H1 (cell line): ENCODE results near the gene ARTN. TPM values are rescaled to one million over a fixed set of nuclear protein-coding genes. Genes with fewer than 3 reads are reported as not detected.

ENCODE experiments used
- CTCF ChIA-PET: fragments of 300-600 bp; sonication (Branson Sonifier 250); formaldehyde crosslinking; loops from one replicate; lab custom pipeline; 2021; ENCODE audit not compliant: partially characterized antibody; lab: Charles Lee
- POLR2A ChIA-PET: fragments of 300-600 bp; sonication (Branson Sonifier 250); formaldehyde crosslinking; loops from one replicate; lab custom pipeline; 2021; ENCODE audit warnings: inconsistent platforms; ENCODE audit not compliant: partially characterized antibody; lab: Charles Lee
- DNase-seq, 2 experiments: peaks; one replicate each; pipeline versions ENCODE4 v3.0.0 to v3.0.0-alpha.2; 2010 to 2022; ENCODE audit warnings: low spot score in 2 of 2, low read depth in 1 of 2, mixed read lengths in 1 of 2
- FAIRE-seq: peaks from 2 replicates; lab custom pipeline; 2011; peaks lifted over from hg19 to GRCh38; lab: Jason Lieb, UNC
- H2AFZ ChIP-seq: 2 replicates; pipeline ENCODE4 v1.8.1; 2012; ENCODE audit warnings: low read length, inconsistent platforms
- H2AK5ac ChIP-seq: 2 replicates; pipeline ENCODE4 v1.6.1; 2013; ENCODE audit warnings: low read depth, low read length
- H2BK120ac ChIP-seq: replicated peaks from 2 replicates; pipeline ENCODE3; 2013; ENCODE audit warnings: low read depth, low read length, inconsistent platforms
- H2BK12ac ChIP-seq: 2 replicates; pipeline ENCODE4 v1.6.1; 2013; ENCODE audit warnings: low read depth, low read length
- H2BK15ac ChIP-seq: 2 replicates; pipeline ENCODE4 v1.6.1; 2013; ENCODE audit warnings: low read length
- H2BK20ac ChIP-seq: 2 replicates; pipeline ENCODE4 v1.6.1; 2013; ENCODE audit warnings: low read length
- H2BK5ac ChIP-seq: 2 replicates; pipeline ENCODE4 v1.6.1; 2013; ENCODE audit warnings: low read depth, low read length
- H3K14ac ChIP-seq: 2 replicates; pipeline ENCODE4 v1.6.1; 2013; ENCODE audit warnings: inconsistent platforms; ENCODE audit not compliant: insufficient read length
- H3K18ac ChIP-seq: 2 replicates; pipeline ENCODE4 v1.6.1; 2013; ENCODE audit warnings: low read length; ENCODE audit errors: extremely low read depth
- H3K23ac ChIP-seq: 2 replicates; pipeline ENCODE4 v1.6.1; 2013; ENCODE audit warnings: inconsistent platforms; ENCODE audit not compliant: insufficient read length
- H3K23me2 ChIP-seq: 2 replicates; pipeline ENCODE4 v1.6.1; 2013; ENCODE audit warnings: low read depth, low read length
- H3K27ac ChIP-seq: 2 replicates; pipeline ENCODE4 v1.6.1; 2011; ENCODE audit warnings: low read depth, low read length, inconsistent platforms
- H3K27me3 ChIP-seq, 4 experiments: replicated peaks in 1 of 4; 1 replicate in 1 of 4; 2 replicates in 3 of 4; pipeline versions ENCODE4 v1.6.1 to v1.8.1; 2011 to 2013; ENCODE audit warnings: low read length in 3 of 4, mild to moderate bottlenecking in 3 of 4, inconsistent platforms in 2 of 4, mixed read lengths in 2 of 4, moderate library complexity in 1 of 4; ENCODE audit not compliant: control insufficient read depth in 3 of 4, insufficient read depth in 3 of 4; ENCODE audit errors: extremely low read depth in 1 of 4
- H3K36me3 ChIP-seq, 4 experiments: 2 replicates each; pipeline versions ENCODE4 v1.6.1 to v1.8.1; 2011 to 2013; ENCODE audit warnings: mild to moderate bottlenecking in 4 of 4, low read length in 3 of 4, moderate library complexity in 2 of 4, control low read depth in 1 of 4, inconsistent platforms in 1 of 4; ENCODE audit not compliant: insufficient read depth in 4 of 4, control insufficient read depth in 2 of 4
- H3K4ac ChIP-seq: replicated peaks from 2 replicates; pipeline ENCODE3; 2013; ENCODE audit warnings: low read length, low read depth, mixed read lengths, inconsistent platforms; ENCODE audit not compliant: insufficient read length
- H3K4me1 ChIP-seq, 4 experiments: replicated peaks in 1 of 4; 1 replicate in 1 of 4; 2 replicates in 3 of 4; pipeline versions ENCODE4 v1.6.1 to v1.8.1; 2011 to 2013; ENCODE audit warnings: low read length in 3 of 4, inconsistent platforms in 2 of 4, mixed read lengths in 1 of 4; ENCODE audit not compliant: insufficient read depth in 4 of 4, control insufficient read depth in 3 of 4
- H3K4me2 ChIP-seq, 2 experiments: 2 replicates each; pipeline versions ENCODE4 v1.6.1 to v1.8.1; 2011 to 2013; ENCODE audit warnings: low read depth in 2 of 2, low read length in 2 of 2, control low read depth in 1 of 2, inconsistent platforms in 1 of 2, mild to moderate bottlenecking in 1 of 2; ENCODE audit not compliant: insufficient read depth in 1 of 2
- H3K4me3 ChIP-seq, 4 experiments: fragments of 200-600, 300-600 bp in 1 of 4; sonication (generic), shearing (Covaris generic), sonication (Bioruptor Twin) in 1 of 4; 2 replicates each; pipeline versions ENCODE4 v1.5.1 to v1.8.1; 2011 to 2016; ENCODE audit warnings: low read length in 4 of 4, low read depth in 3 of 4, control low read depth in 2 of 4, inconsistent platforms in 2 of 4, mild to moderate bottlenecking in 2 of 4, mixed read lengths in 1 of 4, moderate library complexity in 1 of 4; ENCODE audit not compliant: insufficient read depth in 2 of 4; ENCODE audit errors: extremely low read depth in 1 of 4
- H3K56ac ChIP-seq: replicated peaks from 2 replicates; pipeline ENCODE3; 2013; ENCODE audit warnings: low read depth, mild to moderate bottlenecking, mixed read lengths, low read length, inconsistent platforms; ENCODE audit not compliant: insufficient read length
- H3K79me1 ChIP-seq: 2 replicates; pipeline ENCODE4 v1.6.1; 2013; ENCODE audit warnings: low read depth, low read length, control low read depth
- H3K79me2 ChIP-seq, 2 experiments: 2 replicates each; pipeline versions ENCODE4 v1.6.1 to v1.8.1; 2012 to 2013; ENCODE audit warnings: low read length in 2 of 2, mild to moderate bottlenecking in 2 of 2, inconsistent platforms in 1 of 2; ENCODE audit not compliant: insufficient read depth in 2 of 2, control insufficient read depth in 1 of 2
- H3K9ac ChIP-seq, 4 experiments: replicated peaks in 1 of 4; 1 replicate in 1 of 4; 2 replicates in 3 of 4; pipeline versions ENCODE4 v1.6.1 to v1.8.1; 2011 to 2013; ENCODE audit warnings: low read depth in 3 of 4, low read length in 3 of 4, control low read depth in 2 of 4, mild to moderate bottlenecking in 2 of 4, moderate library complexity in 2 of 4, inconsistent platforms in 1 of 4; ENCODE audit errors: extremely low read depth in 1 of 4
- H3K9me3 ChIP-seq, 2 experiments: 2 replicates each; pipeline versions ENCODE4 v1.6.1 to v1.8.1; 2012 to 2013; ENCODE audit warnings: mild to moderate bottlenecking in 2 of 2, moderate library complexity in 2 of 2, control low read depth in 1 of 2, inconsistent platforms in 1 of 2, low read depth in 1 of 2, low read length in 1 of 2, mixed read lengths in 1 of 2; ENCODE audit not compliant: insufficient read depth in 2 of 2
- H4K20me1 ChIP-seq, 2 experiments: replicated peaks in 1 of 2; 2 replicates each; pipeline versions ENCODE3 to v1.8.1; 2011 to 2013; ENCODE audit warnings: inconsistent platforms in 2 of 2, low read length in 2 of 2, mild to moderate bottlenecking in 1 of 2; ENCODE audit not compliant: insufficient read depth in 2 of 2, control insufficient read depth in 1 of 2
- H4K5ac ChIP-seq: 2 replicates; pipeline ENCODE4 v1.6.1; 2013; ENCODE audit warnings: low read length, low read depth, mixed read lengths, inconsistent platforms; ENCODE audit not compliant: insufficient read length
- H4K8ac ChIP-seq: 2 replicates; pipeline ENCODE4 v1.8.0; 2013; ENCODE audit warnings: mild to moderate bottlenecking, moderate library complexity, low read length, inconsistent platforms; ENCODE audit not compliant: insufficient read depth; ENCODE audit errors: extremely low read depth
- H4K91ac ChIP-seq: replicated peaks from 2 replicates; pipeline ENCODE3; 2013; ENCODE audit warnings: low read length, mixed read lengths, inconsistent platforms; ENCODE audit not compliant: insufficient read length
- GTF2F1 ChIP-seq: IDR thresholded peaks from 2 replicates; pipeline ENCODE4 v1.6.1; 2012; ENCODE audit warnings: low read depth, low read length, improper control_type of control experiment, borderline replicate concordance
- KDM1A ChIP-seq: fragments of 200-600, 300-600 bp; sonication (generic); IDR thresholded peaks from 2 replicates; pipeline ENCODE4 v1.7.1; 2016; ENCODE audit warnings: mild to moderate bottlenecking, low read length, borderline replicate concordance
- SIN3A ChIP-seq, 2 experiments: IDR thresholded peaks in 1 of 2; conservative IDR thresholded peaks in 1 of 2; 2 replicates each; pipeline ENCODE4 v1.6.1; 2011 to 2012; ENCODE audit warnings: low read length in 2 of 2, improper control_type of control experiment in 1 of 2, low read depth in 1 of 2, mild to moderate bottlenecking in 1 of 2
- WGBS, 2 experiments: shearing (Covaris generic) in 1 of 2; methylation state at CpG; one replicate each; pipeline versions ENCODE4 v1.1.6 to v1.1.7; 2013 to 2015; ENCODE audit warnings: low lambda C conversion rate in 2 of 2, mixed read lengths in 2 of 2, inconsistent platforms in 1 of 2, low coverage in 1 of 2, missing lambda C conversion rate in 1 of 2; ENCODE audit not compliant: insufficient replicate concordance in 2 of 2, insufficient coverage in 1 of 2, insufficient read length in 1 of 2; ENCODE audit errors: extremely low coverage in 1 of 2, missing lambda C conversion rate in 1 of 2; 5-methylcytosine and 5-hydroxymethylcytosine counted together
- polyA plus RNA-seq, 7 experiments: library from polyadenylated mRNA; depleted of rRNA in 3 of 7; stranded (reverse) in 5 of 7; unstranded in 2 of 7; fragments of >200 nt in 5 of 7; fragments of 200-250 nt in 2 of 7; gene quantifications; 1 replicate in 5 of 7; 2 replicates in 1 of 7; 4 replicates in 1 of 7; pipeline versions ENCODE4 v1.2.1 to v1.2.3, GENCODE V29; 2011 to 2013; ENCODE audit warnings: missing spikeins in 2 of 7, mixed read lengths in 2 of 7
- total RNA-seq: library from RNA; stranded (reverse); fragmentation: NEBNext Ultra II Directional; extraction: Animal tissue kit (Norgen Biotek cat#: 25700); gene quantifications from 2 replicates; pipeline ENCODE4 v1.2.1, GENCODE V29; 2021

Gene ARTN
- total and polyA plus RNA-seq, 2 of the 8 experiments (the other 6 are each of a cell fraction or from before 2014, with no cell fraction given) = 13.5 to 22.7 TPM

GRCh38 chr1:43968348-43968948 is 34.8 kb downstream of the ARTN start:
- Histone ChIP-seq H2BK20ac (no peak overlapping the region), H3K56ac (no peak overlapping the region), H2BK12ac (no peak overlapping the region), H3K27me3 (no peaks in the 10 kb centered on the region), H2AFZ (no peak overlapping the region), H3K27ac (no peak overlapping the region), H3K79me2 (peaks cover 0 to 12% of the 10 kb centered on the region in 2 experiments; a peak in 2 of 4 replicates), H4K91ac (no peak overlapping the region), H3K4ac (no peak overlapping the region), H3K4me1 (peaks cover 0 to 6% (median 4%) of the 10 kb centered on the region in 4 experiments; a peak in 5 of 7 replicates), H3K14ac (no peak overlapping the region), H3K23me2 (peaks cover 14% of the 10 kb centered on the region; the same call in 1 of the 2 replicates), H4K8ac (no peak overlapping the region), H4K20me1 (peaks cover 2 to 7% of the 10 kb centered on the region in 2 experiments), H2BK120ac (no peak overlapping the region), H3K79me1 (0 out of 2 replicates have a peak, but pooled peaks cover 4% of the 10 kb centered on the region), H2BK5ac (no peak overlapping the region), H3K9me3 (no peaks in the 10 kb centered on the region), H2AK5ac (no peak overlapping the region), H3K4me3 (no peak overlapping the region), H3K23ac (no peak overlapping the region), H4K5ac (no peak overlapping the region), H2BK15ac (no peak overlapping the region), H3K9ac (no peak overlapping the region), H3K18ac (no peak overlapping the region), H3K36me3 (peaks cover 0 to 14% (median 8%) of the 10 kb centered on the region in 4 experiments; a peak in 4 of 8 replicates), H3K4me2 (no peak overlapping the region; a peak in 1 of 4 replicates)
- peak in 1 of 2 experiments; percentile 80 for DNase-seq
- WGBS, 2 experiments = 79% methylated on average over 5 of the region's 6 CpGs; no CpG with 5 or more reads in 1 of the 2 experiments
- FAIRE-seq = peak; percentile 79
- CTCF ChIA-PET = interaction anchor here (0.6 to 9.2 kb wide), 10 partner anchors 10 to 204 kb away, joined by 3 to 79 read pairs (median 4); partner anchors contain the start of genes ARTN and IPO13
- TF ChIP-seq KDM1A (no peak), SIN3A (conservative IDR thresholded peaks at IDR 0.05 in 1 of 2, IDR thresholded peaks at IDR 0.05 in 1 of 2; ENCODE audit: low read depth in 1 of 2, low read length in 2 of 2) (peak; percentile 84 to 90; a peak in 3 of 4 replicates), GTF2F1 (no peak)
- POLR2A ChIA-PET = interaction anchor here (1.2 to 12.9 kb wide), 7 partner anchors 9 to 67 kb away, joined by 4 to 189 read pairs (median 5); partner anchors contain the start of genes CCDC24, IPO13 and SLC6A9
